Skeletal muscle tissue (tissue), 4 donors: Measurements from ENCODE around the gene ZNF383. TPM values are rescaled to one million over a fixed set of nuclear protein-coding genes. Genes with fewer than 3 reads are reported as not detected.
"Not testable (repeated sequence)": the region's sequence is repeated elsewhere in the genome, so short reads cannot be mapped to it uniquely, and the experiment has no call there.

Experiments used
- H3K27ac ChIP-seq: one replicate; pipeline ENCODE4 v1.7.0; 2013; ENCODE audit warnings: mild to moderate bottlenecking, low read depth, low read length, inconsistent platforms
- H3K27me3 ChIP-seq, 3 donors: one replicate each; pipeline ENCODE4 v1.7.0; 2013; ENCODE audit warnings: low read length in 3 of 3; ENCODE audit not compliant: control insufficient read depth in 3 of 3, insufficient read depth in 3 of 3
- H3K36me3 ChIP-seq, 3 donors: one replicate each; pipeline ENCODE4 v1.7.0; 2013; ENCODE audit warnings: low read length in 3 of 3; ENCODE audit not compliant: control insufficient read depth in 3 of 3, insufficient read depth in 3 of 3
- H3K4me1 ChIP-seq, 3 donors: one replicate each; pipeline ENCODE4 v1.7.0; 2013; ENCODE audit warnings: low read length in 3 of 3, mild to moderate bottlenecking in 3 of 3; ENCODE audit not compliant: control insufficient read depth in 3 of 3, insufficient read depth in 3 of 3
- H3K4me3 ChIP-seq, 3 donors: one replicate each; pipeline ENCODE4 v1.7.0; 2013; ENCODE audit warnings: low read length in 3 of 3
- H3K9ac ChIP-seq, 3 donors: one replicate each; pipeline ENCODE4 v1.7.0; 2013; ENCODE audit warnings: low read length in 3 of 3, mild to moderate bottlenecking in 3 of 3, moderate library complexity in 2 of 3, low read depth in 1 of 3
- H3K9me3 ChIP-seq, 3 donors: one replicate each; pipeline ENCODE4 v1.7.0; 2013; ENCODE audit warnings: low read length in 3 of 3; ENCODE audit not compliant: control insufficient read depth in 3 of 3
- total RNA-seq: library from RNA; depleted of rRNA; stranded (reverse); fragments of >200 nt; gene quantifications from one replicate; pipeline ENCODE4 v1.2.3, GENCODE V29; 2014
- donor health status: Osteomylitis.

Gene ZNF383
- total RNA-seq, 1 donor from 2014 or later: 9.9 TPM

DNA sequence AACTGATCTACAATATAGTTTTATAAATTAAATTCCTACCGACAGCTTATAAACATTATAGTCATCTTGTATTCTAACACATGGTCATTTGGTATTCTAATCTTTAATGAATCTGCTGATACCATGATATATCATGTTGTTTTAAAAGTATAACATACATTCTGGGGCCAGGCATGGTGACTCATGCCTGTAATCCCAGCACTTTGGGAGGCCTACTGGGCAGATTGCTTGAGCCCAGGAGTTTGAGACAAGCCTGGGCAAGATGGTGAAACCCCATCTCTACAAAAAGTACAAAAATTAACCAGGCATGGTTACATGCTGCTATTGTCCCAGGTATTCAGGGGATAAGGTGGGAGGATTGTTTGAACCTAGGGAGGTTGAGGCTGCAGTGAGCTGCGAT lies 3.1 kb downstream of the ZNF383 start:
- Histone ChIP-seq H3K36me3 (peaks cover 12 to 20% (median 18%) of the 10 kb centered on the region in 3 donors), H3K9me3 (peaks cover 0 to under 1% (median under 1%) of the 10 kb centered on the region in 3 donors), H3K27ac (no peak overlapping the region), H3K9ac (no peak overlapping the region), H3K4me1 (peaks cover 6 to 10% (median 10%) of the 10 kb centered on the region in 3 donors), H3K4me3 (no peak overlapping the region), H3K27me3 (no peaks in the 10 kb centered on the region)

DNA sequence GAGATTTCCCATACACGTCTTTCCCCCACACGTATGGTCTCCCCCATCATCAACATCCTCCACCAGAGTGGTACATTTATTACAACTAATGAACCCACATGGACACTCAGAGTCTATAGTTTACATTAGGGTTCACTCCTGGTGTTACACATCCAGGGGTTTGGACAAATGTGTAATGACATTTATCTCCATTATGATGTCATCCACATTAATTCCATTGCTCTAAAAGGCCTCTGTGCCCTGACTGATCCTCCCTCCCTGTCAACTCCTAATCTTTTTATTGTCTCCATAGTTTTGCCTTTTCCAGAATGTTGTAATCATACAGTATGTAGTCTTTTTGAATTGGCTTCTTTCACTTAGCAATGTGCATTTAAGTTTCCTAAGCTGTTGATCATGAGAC lies 8.2 kb downstream of the ZNF383 start:
- Histone ChIP-seq H3K36me3 (peaks cover 37 to 56% (median 37%) of the 10 kb centered on the region in 3 donors), H3K9ac (no peak overlapping the region), H3K4me3 (no peak overlapping the region), H3K27me3 (no peaks in the 10 kb centered on the region), H3K4me1 (no peaks in the 10 kb centered on the region), H3K9me3 (peaks cover 6 to 12% (median 8%) of the 10 kb centered on the region in 3 donors), H3K27ac (no peak overlapping the region)

DNA sequence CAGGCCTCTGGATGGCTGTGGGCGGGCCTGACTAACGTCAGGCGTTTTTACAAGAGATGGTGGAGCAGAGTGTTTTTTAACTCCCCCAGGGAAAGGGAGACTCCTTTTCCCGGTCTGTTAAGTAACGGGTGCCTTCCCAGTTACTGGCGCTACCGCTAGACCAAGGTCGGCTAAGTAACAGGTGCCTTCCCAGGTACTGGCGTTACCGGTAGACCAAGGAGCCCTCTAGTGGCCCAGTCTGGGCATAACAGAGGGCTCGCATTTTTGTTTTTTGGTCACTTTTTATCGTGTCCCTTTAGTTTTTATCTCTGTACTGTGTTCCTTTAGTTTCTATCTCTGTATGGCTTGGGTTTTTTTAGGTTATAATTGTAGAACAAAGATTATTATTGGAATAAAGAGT lies 10.0 kb downstream of the ZNF383 start:
- H3K9me3 ChIP-seq: peaks cover 6 to 17% (median 8%) of the 10 kb centered on the region in 3 donors
- H3K36me3 ChIP-seq: peaks cover 36 to 72% (median 42%) of the 10 kb centered on the region in 3 donors

DNA sequence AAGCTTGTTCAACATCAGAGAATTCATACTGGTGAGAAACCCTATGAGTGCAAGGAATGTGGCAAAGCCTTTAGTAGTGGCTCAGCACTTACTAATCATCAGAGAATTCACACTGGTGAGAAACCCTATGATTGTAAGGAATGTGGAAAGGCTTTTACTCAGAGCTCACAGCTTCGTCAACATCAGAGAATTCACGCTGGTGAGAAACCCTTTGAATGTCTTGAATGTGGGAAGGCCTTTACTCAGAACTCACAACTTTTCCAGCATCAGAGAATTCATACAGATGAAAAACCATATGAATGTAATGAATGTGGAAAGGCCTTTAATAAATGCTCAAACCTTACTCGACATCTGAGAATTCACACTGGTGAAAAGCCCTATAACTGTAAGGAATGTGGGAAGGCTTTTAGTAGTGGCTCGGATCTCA lies 25.2 kb downstream of the ZNF383 start:
- Histone ChIP-seq H3K27me3 (no peaks in the 10 kb centered on the region), H3K4me3 (peak overlapping the region in 1 of 3 donors; percentile 39), H3K27ac (no peak overlapping the region), H3K36me3 (peaks cover 59 to 66% (median 62%) of the 10 kb centered on the region in 3 donors), H3K4me1 (no peaks in the 10 kb centered on the region), H3K9ac (no peak overlapping the region), H3K9me3 (peaks cover 30 to 60% (median 41%) of the 10 kb centered on the region in 3 donors)

More for the DNA sequence above, 10.0 kb downstream of the ZNF383 start:
- Histone ChIP-seq H3K4me3 (no peak overlapping the region), H3K9ac (no peak overlapping the region), H3K4me1 (no peaks in the 10 kb centered on the region), H3K27me3 (no peaks in the 10 kb centered on the region), H3K27ac (no peak overlapping the region)

DNA sequence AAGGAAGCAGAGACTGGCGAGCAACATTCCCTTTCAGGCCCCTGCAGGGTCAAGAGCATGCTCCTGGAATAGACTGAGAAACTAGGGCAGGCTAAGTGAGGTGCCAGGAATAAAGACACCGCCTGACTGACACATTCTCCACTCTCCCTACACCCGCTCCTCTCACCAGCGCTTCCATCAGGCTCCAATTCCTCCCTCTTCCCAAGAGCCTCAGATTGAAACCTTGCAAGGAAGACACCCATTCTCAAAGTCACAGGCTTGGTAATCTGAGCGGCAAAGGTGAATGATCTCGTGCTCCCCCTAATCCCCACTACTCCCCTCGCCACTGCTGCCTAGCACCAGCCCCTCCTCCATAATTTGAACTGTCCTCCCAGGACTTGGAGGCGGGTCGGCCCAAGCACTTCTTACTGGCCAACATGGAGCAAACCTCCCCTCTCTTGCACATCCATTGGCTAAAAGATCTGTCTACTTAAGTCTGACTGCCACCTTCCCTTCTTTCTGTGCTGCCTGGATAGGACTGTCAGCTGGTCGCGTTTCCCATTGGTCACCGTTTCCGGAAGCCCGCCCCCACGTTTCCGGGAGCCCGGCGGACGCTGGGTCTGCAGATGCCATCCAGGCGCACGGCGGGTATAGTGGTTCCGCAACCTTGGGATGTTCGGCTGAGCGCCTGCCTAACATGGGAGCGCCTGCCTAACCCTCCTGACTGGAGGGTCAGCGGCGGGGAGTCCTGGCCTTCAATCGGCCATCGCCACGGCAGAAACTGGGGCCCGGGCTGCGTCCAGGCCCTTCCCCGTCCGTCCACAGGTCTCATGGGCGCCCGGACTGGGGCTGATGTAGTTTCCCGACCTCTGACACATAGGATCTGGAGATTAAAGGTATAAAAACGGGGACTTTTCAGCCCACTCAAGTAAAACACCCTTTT lies 33.6 kb downstream of the ZNF383 start:
- peaks cover 0 to 2% (median 0%) of the 10 kb centered on the region in 3 donors for H3K4me1 ChIP-seq
- H3K27me3 ChIP-seq: no peaks in the 10 kb centered on the region
- peak overlapping the region; percentile 39 for H3K27ac ChIP-seq
- peak overlapping the region; percentile 64 to 83 (median 65) for H3K9ac ChIP-seq
- peaks cover 15 to 20% (median 16%) of the 10 kb centered on the region in 3 donors for H3K9me3 ChIP-seq
- H3K36me3 ChIP-seq: no peaks in the 10 kb centered on the region
- H3K4me3 ChIP-seq: peak overlapping the region; percentile 60 to 78 (median 65)

DNA sequence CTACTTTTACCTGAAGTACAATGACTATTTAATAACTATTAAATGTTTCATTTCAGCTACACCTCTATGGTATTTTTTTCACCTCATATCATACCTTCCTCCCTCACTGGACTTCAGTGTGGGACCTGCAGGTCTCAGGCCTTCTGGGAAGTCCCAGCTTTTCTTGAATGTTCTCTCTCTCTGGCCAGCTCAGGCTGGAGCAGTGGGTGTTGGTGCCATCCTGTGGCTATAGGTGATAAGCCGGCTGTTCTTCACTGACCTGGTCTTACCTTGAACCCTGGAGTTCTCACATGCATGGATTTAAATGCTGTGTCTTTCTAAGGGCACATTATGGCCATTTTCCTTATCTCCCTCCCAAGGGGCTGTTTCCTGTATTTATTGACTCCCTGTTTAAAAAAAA lies 45.0 kb downstream of the ZNF383 start:
- not testable (repeated sequence) for H3K9me3 ChIP-seq, H3K27me3 ChIP-seq, H3K27ac ChIP-seq, H3K36me3 ChIP-seq, H3K9ac ChIP-seq, H3K4me3 ChIP-seq, H3K4me1 ChIP-seq

DNA sequence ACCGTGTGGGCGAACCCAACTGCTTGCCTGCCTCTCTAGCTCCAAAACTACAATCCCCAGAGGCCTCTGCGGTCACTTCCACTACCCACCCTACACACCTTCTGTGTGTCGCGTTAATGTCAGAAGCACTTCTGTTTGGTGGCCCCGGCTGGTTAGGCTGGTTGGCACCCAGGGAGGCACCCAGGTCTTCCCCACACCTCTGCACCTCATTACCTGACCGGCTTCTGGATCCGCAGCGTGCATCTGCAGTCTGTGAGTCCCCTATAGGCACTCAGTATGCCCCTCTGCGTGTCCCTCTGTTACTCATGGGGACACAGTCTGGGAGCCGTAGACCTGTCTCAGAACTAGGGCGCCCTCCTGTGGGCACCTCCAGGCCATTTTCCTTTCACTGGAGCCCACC lies 49.0 kb downstream of the ZNF383 start:
- H3K9me3 ChIP-seq, H3K27ac ChIP-seq, H3K4me3 ChIP-seq, H3K9ac ChIP-seq, H3K27me3 ChIP-seq, H3K36me3 ChIP-seq, H3K4me1 ChIP-seq: not testable (repeated sequence)

DNA sequence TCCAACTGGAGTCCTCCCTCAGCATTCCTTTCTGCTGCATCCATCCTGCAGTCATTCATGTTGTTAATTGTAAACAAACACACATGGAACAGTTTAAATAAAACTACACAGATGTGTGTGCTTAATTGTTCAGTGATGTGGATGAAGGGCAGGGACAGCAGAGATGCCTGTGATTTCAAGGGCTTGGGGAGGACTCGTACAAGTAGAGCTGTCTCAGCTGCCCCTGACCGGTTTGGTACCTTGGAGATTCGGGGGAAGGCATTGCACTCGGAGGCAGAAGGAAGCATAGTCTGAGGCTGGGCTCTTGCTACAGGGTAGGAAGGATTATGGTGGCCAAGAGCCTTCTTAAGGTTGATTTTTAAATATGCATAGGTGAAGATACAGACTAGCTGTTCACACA lies 49.7 kb downstream of the ZNF383 start:
- not testable (repeated sequence) for H3K36me3 ChIP-seq, H3K4me3 ChIP-seq, H3K4me1 ChIP-seq, H3K27ac ChIP-seq, H3K9me3 ChIP-seq, H3K27me3 ChIP-seq, H3K9ac ChIP-seq

DNA sequence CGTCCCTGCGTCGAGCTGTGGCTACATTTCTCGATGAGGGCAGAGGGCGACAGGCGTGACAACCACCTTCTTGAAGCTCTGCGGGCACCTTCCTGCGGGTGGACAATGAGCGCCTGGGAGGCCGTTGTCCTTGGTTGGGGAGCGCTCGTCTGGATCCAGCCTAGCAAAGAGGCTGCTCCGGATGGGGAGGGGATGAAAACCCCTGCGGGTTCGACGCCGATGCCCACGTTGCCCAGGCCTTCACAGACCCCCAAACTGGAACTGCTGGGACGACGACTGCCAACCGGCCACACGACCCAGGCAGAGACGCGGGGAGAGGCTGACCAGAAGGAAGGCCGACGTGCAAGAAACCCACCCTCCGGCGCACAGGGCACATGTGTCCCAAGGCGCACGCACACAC lies 62.6 kb downstream of the ZNF383 start:
- H3K4me1 ChIP-seq, H3K4me3 ChIP-seq, H3K27ac ChIP-seq, H3K36me3 ChIP-seq, H3K9ac ChIP-seq, H3K9me3 ChIP-seq, H3K27me3 ChIP-seq: not testable (repeated sequence)

DNA sequence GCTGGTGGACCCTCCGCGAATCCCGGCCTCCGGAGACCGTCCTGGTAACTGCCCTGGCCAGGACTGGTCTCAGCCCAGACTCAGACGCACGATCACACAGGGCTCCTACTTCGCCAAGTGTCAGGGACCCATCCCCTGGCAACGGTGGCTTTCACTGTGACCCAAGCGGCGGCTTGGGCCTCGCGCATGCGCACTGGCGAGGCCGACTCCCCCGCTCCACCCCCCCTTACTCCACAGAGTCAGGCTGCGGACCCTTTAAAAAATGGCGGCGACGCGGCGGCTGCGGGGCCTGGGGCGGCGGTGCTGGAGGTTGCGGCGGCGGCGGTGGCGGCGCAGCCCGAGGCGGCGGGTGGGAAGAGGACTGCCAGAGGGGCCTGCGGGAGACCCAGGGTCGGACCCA lies 66.0 kb downstream of the ZNF383 start:
- not testable (repeated sequence) for H3K4me1 ChIP-seq, H3K9ac ChIP-seq, H3K27ac ChIP-seq, H3K36me3 ChIP-seq, H3K4me3 ChIP-seq, H3K27me3 ChIP-seq, H3K9me3 ChIP-seq
